ENCODE results near the gene NOVA2.
"Not testable (repeated sequence)": the region's sequence is repeated elsewhere in the genome, so short reads cannot be mapped to it uniquely, and the experiment has no call there.

NOVA2 gene

GRCh38 chr19:45901912-45902650, 71.6 kb downstream of the NOVA2 start, which contains the start of gene MYPOP:
MYPOP (minus strand) TSS chr19:45902613; CDS start chr19:45901773, 840 bp downstream.
- peak within 1 kb of the TSS; percentile 57 to 83 (median 67) for H3K4me3 ChIP-seq
- H3K27ac ChIP-seq = peak within 1 kb of the TSS in 20 of 21 experiments; percentile 40 to 90 (median 74)

DNA sequence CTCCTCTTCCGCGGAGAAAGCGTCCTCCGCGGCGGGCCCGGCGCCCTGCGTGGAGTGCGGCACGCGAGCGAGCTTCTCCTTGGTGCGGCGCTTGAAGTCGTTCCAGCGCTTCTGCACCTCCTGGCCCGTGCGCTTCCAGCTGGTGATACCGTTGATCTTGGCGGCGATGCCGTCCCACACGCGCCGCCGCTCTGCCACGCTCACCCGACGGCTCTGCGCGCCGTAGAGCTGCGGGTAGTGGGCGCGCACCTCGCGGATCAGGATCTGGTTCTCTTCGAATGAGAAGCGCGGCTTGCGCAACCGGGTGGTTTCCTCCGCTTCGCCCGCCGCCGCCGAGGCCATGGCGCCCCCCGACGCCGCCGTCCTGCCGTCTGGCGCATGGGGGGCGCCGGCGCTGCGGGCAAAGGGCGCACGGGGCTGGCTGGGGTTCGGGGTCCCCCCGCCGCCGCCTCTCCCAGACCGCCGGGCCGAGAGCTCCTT, 72.2 kb downstream of the NOVA2 start:
- Histone ChIP-seq H3K4me3 (peak overlapping the region; percentile 57 to 83 (median 67)), H3K27ac (peak overlapping the region in 13 of 21 experiments; percentile 18 to 90 (median 65))

- H3K4me3 ChIP-seq = peak overlapping the region; percentile 57 to 83 (median 67)
- H3K27ac ChIP-seq = peak overlapping the region in 6 of 21 experiments; percentile 18 to 83 (median 51)
Observed at GRCh38 chr19:45900738-45901431, 72.8 kb downstream of the NOVA2 start.

DNA sequence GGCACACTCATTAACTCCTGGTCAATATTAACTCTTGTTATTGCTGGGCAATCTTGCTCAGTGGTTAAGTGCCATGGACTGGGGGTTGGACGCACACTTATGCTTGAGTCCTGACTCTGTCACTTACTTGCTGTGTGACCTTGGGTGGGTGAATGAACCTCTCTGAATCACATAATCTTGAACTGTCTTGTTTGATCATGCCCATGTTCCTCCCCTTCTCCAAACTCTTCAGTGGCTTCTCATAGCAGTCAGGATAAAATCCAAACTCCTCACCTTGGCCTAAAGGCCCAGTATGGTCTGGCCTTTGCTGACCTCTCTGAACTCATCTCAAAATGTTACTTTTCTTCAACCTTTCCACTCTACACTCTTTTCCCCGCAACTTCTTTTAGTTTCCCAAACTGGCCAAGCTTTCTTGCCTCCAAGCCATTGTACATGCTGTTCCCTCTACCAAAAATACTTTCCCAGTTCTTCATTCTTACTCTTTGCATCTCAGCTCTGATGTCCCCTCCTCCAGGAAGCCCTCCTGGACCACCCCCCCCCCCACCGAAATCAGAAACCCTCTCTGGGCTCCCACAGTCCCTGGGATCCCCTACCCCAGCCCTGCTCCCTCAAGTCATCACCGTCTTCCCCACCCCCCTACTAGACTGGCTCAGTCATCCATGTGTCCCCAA, 73.6 kb downstream of the NOVA2 start:
- H3K4me3 ChIP-seq = no peak overlapping the region

DNA sequence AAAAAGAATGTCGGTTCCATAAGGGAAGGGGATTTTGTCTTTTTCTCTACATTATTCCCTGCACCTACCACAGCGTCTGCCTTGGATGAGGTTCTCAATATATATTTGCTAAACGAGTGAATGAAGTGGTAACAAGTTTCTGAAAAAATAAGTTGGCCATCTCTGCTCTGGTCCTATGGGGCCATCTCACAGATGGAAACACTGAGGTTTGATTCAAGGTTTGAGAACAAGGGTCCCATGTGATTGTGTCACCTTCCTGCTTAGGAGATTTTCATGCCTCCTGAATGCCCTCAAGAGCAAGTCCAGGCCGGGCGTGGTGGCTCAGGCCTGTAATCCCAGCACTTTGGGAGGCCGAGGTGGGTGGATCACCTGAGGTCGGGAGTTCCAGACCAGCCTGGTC, 74.4 kb downstream of the NOVA2 start:
- H3K27ac ChIP-seq = no peak overlapping the region
- H3K4me3 ChIP-seq = no peak overlapping the region

More for the DNA sequence above, 73.6 kb downstream of the NOVA2 start:
- no peak overlapping the region for H3K27ac ChIP-seq

DNA sequence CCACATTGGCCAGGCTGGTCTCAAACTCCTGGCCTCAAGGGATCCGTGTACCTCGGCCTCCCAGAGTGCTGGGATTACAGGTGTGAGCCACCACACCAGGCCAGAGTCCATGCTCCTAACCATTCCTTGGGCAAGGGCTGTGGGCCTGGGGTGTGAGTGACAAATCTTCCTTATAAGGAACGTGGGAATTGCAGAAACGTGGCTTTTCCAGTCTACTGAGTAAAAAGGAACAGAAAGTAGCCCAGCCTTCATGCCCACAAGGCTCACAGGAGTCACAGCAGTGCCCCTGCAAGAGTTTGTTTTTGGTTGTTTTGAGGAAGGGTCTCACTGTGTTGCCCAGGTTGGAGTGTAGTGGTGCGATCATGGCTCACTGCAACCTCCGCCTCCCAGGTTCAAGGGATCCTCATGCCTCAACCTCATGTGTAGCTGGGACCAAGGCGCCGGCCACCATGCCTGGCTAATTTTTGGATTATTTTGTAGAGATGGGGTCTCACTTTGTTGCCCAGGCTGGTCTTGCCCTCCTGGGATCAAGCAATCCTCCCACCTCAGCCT, 76.3 kb downstream of the NOVA2 start:
- Histone ChIP-seq H3K4me3 (no peak overlapping the region), H3K27ac (no peak overlapping the region)

- not testable (repeated sequence) for H3K4me3 ChIP-seq, H3K27ac ChIP-seq
Observed at GRCh38 chr19:45895983-45896599, 77.6 kb downstream of the NOVA2 start.

DNA sequence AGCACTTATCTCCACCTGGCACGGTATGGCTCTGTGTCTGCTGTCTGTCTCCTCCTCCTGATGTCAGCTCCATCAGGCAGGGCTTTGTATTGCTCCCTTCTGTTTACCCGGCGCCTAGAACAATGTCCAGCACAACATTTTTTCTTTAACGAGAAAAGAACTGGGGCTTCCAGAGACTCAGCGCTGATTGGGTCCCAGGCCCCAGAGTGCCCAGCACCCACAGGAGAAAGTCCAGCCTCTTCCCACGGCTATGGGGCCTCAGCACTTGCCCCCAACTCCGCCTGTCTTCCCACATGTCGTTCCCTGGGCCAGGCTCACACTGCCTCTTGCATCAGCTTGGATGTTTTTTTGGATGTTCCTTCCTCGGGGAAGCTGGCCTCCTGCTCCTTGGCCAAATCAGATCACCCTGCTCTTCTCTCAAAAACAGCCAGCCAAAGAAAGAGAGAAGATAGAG, 78.1 kb downstream of the NOVA2 start:
- H3K4me3 ChIP-seq = no peak overlapping the region
- H3K27ac ChIP-seq = no peak overlapping the region

DNA sequence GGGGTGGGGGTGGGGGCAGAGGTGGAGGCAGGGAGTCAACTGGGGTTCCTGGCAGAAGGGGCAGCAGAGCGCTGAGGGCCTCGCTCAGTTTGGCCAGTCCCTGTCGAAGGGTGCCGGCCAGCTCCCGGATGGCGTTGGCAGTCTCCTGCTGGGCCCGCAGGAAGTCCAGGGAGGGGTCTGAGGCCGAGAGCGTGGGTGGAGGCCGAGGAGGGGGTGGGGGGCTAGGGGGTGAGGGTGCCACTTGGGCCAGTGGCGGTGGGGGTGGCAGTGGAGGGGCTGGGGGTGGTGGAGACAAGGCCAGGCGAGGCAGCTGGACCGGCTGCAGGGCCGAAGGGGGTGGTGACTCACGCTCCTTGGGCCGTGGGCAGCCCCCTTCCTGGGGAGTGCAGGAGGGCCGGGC, 82.8 kb downstream of the NOVA2 start:
- H3K4me3 ChIP-seq = no peak overlapping the region

GRCh38 chr19:45889210-45889885, 84.3 kb downstream of the NOVA2 start:
- Histone ChIP-seq H3K4me3 (no peak overlapping the region), H3K27ac (no peak overlapping the region)

More for the DNA sequence above, 82.8 kb downstream of the NOVA2 start:
- no peak overlapping the region for H3K27ac ChIP-seq

DNA sequence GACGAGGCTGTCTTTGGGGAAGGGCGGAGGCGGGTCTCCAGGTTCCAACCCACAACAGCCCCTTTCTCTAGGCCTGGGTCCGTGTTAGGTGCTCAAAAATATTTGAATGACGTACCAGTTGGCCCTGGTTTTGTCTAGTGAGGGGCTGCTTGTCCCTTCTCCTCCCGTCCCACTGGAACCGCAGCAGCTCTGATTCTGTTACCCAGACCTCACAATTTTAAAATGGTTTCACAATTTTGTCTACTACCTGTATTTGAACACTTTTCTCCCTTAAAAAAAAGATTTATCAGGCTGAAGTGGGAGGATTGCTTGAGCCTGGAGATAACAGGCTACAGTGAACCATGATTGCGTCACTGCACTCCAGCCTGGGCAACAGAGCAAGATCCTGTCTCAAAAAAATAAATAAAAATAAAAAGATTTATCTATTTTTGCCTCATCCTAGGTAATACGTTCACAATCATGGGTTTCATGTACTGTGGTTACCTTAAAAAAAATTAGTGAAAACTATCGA, 86.4 kb downstream of the NOVA2 start:
- peak overlapping the region in 20 of 21 experiments; percentile 70 to 97 (median 88) for H3K27ac ChIP-seq
- H3K4me3 ChIP-seq = peak overlapping the region; percentile 42 to 93 (median 74)

- Histone ChIP-seq H3K4me3 (peak overlapping the region; percentile 42 to 93 (median 74)), H3K27ac (peak overlapping the region in 20 of 21 experiments; percentile 70 to 97 (median 88))
Observed at GRCh38 chr19:45886427-45887199, 87.1 kb downstream of the NOVA2 start.

DNA sequence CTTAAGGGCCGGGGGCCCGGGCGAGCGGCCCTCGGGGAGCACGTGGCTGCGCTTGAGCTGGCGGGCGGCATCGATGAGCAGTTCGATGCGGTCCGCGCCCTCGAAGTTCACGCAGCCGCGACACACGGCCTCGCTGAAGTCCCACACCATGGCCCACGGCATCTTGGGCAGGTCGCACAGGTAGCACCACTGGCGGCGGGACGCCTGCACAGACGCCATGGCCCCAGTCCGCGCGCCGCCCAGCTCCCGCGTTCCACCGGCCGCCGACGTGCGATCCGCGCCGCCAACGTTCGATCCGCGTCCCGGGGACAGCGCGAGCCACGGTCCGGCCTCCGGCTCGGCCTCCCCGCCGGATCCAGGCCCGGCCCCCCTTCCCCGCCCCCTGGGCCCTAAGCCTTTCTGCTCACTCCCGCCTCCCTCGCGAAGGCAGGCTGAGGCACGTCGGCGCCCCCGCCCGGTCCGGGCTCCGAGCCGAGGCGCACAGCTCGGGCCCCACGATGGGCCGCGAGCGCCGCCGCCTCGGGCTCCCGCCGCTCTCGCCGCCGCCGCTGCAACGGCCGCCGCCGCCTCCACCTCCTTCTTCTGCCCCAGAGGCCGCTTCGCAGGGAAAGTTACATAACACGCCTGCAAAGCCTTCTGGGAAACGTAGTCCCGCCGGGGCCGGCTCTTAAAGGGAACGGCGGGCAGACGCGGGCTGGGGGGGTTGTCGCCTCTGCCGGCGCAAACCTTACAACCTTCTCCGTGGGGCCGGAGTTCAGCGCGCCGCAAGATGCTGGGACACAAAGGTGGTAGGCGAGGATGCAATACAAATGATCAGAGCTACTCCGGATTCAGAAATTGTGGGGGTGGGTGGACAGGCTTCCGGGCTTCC, 87.9 kb downstream of the NOVA2 start, which contains the start of gene IRF2BP1:
TSS of gene IRF2BP1 (minus strand) at position 586 of the 871 bp plus-strand sequence. CDS start at position 219, 367 bp downstream.
- Histone ChIP-seq H3K4me3 (peak within 1 kb of the TSS; percentile 42 to 93 (median 74)), H3K27ac (peak within 1 kb of the TSS; percentile 59 to 97 (median 88))

DNA sequence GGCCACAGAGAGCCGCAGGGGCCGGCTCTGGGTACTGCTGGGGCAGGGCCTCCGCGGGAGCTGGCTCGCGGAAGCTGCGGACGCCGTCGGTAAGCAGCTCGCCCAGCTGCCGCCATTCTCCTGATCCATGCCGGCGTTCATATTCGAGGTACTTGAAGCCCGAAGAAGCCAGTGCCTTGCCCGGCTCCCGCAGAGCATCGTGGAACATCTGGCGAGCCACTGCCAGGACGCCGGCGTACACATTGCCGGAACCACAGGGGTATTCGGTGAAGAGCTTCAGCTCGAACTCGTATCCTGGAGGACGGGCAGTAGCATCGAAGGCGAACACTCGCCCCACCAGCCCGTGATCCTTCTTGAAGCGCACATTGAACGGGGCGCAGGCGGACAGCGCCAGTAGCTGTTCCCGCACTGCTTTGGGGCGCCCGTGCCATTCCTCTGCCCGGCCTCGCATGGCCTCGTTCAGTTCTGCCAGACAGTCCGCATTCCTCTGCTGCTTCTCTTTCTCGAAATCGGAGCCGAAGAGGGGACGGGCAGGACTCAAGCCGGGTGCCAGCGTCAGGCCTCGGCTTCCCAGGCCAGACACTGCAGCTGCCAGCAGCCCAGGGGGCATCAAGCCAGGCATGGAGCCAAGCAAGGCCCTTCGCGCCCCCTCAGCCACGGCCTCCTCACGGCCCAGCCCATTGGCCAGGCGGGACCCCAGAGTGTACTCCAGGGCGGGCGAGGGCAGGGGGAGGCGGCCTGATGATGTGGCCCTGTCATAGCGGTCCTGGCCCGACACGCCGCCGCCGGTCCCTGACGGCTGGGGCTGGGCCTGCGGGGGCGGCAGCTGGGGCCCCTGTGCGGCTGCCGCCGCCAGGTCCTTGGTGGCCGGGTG, 88.7 kb downstream of the NOVA2 start:
- H3K27ac ChIP-seq = peak overlapping the region; percentile 59 to 97 (median 88)

GRCh38 chr19:45883881-45884681, 89.6 kb downstream of the NOVA2 start:
- peak overlapping the region in 1 of 7 experiments; percentile 42 for H3K4me3 ChIP-seq
- no peak overlapping the region for H3K27ac ChIP-seq

More for the DNA sequence above, 88.7 kb downstream of the NOVA2 start:
- H3K4me3 ChIP-seq = peak overlapping the region; percentile 42 to 93 (median 74)

Data from skin epidermis (tissue), 12 donors.